ENCODE data around the gene KCNMA1. TPM values are rescaled to one million over a fixed set of nuclear protein-coding genes. Genes with fewer than 3 reads are reported as not detected.

KCNMA1 gene
- polyA plus RNA-seq, 1 donor, result 19.6 TPM

GRCh38 chr10:77296534-77297392 is 340.8 kb downstream of the KCNMA1 start:
- Histone ChIP-seq H3K36me3 (ENCODE audit: control insufficient read depth, insufficient read depth, low read length) (no peaks in the 10 kb centered on the region), H3K9me3 (ENCODE audit: control insufficient read depth, low read depth, low read length) (no peaks in the 10 kb centered on the region), H3K27me3 (ENCODE audit: control insufficient read depth, insufficient read depth, low read length) (no peaks in the 10 kb centered on the region), H3K4me1 (ENCODE audit: control insufficient read depth, insufficient read depth, low read length) (no peaks in the 10 kb centered on the region), H3K4me3 (ENCODE audit: low read length) (no peak overlapping the region), H3K27ac (ENCODE audit: low read length) (no peak overlapping the region)
- DNase-seq, result no peak
- 30% methylated on average over 2 of the region's 7 CpGs for WGBS (ENCODE audit: insufficient coverage, low lambda C conversion rate)

- Histone ChIP-seq H3K36me3 (ENCODE audit: control insufficient read depth, insufficient read depth, low read length) (no peaks in the 10 kb centered on the region), H3K27me3 (ENCODE audit: control insufficient read depth, insufficient read depth, low read length) (no peaks in the 10 kb centered on the region), H3K4me3 (ENCODE audit: low read length) (no peak overlapping the region), H3K9me3 (ENCODE audit: control insufficient read depth, low read depth, low read length) (no peaks in the 10 kb centered on the region), H3K27ac (ENCODE audit: low read length) (no peak overlapping the region), H3K4me1 (ENCODE audit: control insufficient read depth, insufficient read depth, low read length) (no peaks in the 10 kb centered on the region)
- DNase-seq, result no peak
- no CpG with 5 or more reads among the region's 7 CpGs for WGBS (ENCODE audit: insufficient coverage, low lambda C conversion rate)
Observed at GRCh38 chr10:77293773-77294172, 343.8 kb downstream of the KCNMA1 start.

DNA sequence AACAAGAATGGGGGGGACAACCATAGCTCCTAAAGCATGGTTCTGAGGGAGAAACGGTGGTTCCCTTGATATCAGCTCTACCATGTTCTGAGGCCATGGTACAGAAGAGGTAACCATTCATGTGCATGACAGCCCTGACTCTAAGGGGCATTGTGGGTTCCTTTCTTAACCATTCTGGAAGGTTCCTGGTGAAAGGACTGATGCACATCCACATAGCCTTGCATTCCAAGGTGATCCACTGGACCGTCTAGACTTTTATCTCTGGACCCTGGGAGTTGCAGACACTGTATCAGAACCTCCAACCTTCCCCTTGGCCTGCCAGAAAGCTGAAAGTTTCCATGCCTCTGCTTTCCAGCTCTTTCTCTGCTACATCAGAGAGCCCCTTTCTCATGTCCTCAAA is 344.3 kb downstream of the KCNMA1 start:
- H3K4me3 ChIP-seq (ENCODE audit: low read length), result no peak overlapping the region
- WGBS (ENCODE audit: insufficient coverage, low lambda C conversion rate), result no CpG with 5 or more reads among the region's 2 CpGs
- no peaks in the 10 kb centered on the region for H3K27me3 ChIP-seq (ENCODE audit: control insufficient read depth, insufficient read depth, low read length)
- no peaks in the 10 kb centered on the region for H3K4me1 ChIP-seq (ENCODE audit: control insufficient read depth, insufficient read depth, low read length)
- DNase-seq, result no peak
- no peak overlapping the region for H3K27ac ChIP-seq (ENCODE audit: low read length)
- no peaks in the 10 kb centered on the region for H3K36me3 ChIP-seq (ENCODE audit: control insufficient read depth, insufficient read depth, low read length)
- H3K9me3 ChIP-seq (ENCODE audit: control insufficient read depth, low read depth, low read length), result no peaks in the 10 kb centered on the region

DNA sequence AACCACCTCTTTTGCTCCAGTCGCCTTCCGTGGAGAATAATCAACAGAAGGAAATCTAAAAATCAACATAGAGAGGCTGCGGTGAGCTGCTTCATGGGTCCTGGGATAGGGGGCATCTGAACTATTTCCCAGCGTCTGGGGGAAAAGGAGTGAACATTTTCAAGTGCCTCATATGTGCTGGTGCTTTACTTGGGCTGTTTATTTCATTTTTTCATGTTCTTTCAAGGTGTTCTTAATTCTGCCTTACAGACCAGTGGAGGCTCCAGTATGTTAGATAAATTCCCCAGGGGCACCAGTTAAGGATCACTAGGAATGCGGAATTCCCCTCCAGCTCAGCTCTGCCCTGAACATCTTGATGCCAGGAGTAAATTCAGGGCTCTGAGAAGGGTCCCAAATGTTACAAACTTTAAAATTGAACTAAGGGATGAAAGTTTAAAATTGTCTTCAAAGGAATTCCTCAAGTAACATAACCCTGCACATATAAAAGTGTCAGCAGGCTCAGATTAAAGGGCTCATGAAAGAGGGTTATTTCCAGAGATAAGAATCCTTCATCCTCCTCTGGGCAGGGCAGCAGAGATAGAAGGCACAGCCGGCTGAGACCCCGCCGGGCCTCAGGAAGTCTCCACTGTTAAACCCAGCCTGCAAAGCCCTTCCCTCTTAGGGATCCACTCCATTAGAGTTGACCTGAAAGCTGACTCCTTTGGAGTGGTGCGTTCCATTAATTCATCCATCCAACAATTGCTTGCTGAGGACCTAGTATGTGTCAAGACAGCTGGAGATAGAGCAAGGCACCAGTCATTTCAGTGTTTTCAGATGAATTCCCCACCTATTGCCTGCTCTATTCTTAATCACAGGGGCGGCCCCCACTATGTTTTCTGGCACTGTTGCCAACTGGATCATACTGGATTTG is 345.8 kb downstream of the KCNMA1 start:
- peaks cover 10% of the 10 kb centered on the region for H3K4me1 ChIP-seq (ENCODE audit: control insufficient read depth, insufficient read depth, low read length)
- no peak for DNase-seq
- H3K27ac ChIP-seq (ENCODE audit: low read length), result no peak overlapping the region
- H3K27me3 ChIP-seq (ENCODE audit: control insufficient read depth, insufficient read depth, low read length), result no peaks in the 10 kb centered on the region
- H3K4me3 ChIP-seq (ENCODE audit: low read length), result no peak overlapping the region
- H3K36me3 ChIP-seq (ENCODE audit: control insufficient read depth, insufficient read depth, low read length), result no peaks in the 10 kb centered on the region
- whole genome bisulfite sequencing (ENCODE audit: insufficient coverage, low lambda C conversion rate), result 67% methylated on average over 1 of the region's 10 CpGs
- H3K9me3 ChIP-seq (ENCODE audit: control insufficient read depth, low read depth, low read length), result no peaks in the 10 kb centered on the region

DNA sequence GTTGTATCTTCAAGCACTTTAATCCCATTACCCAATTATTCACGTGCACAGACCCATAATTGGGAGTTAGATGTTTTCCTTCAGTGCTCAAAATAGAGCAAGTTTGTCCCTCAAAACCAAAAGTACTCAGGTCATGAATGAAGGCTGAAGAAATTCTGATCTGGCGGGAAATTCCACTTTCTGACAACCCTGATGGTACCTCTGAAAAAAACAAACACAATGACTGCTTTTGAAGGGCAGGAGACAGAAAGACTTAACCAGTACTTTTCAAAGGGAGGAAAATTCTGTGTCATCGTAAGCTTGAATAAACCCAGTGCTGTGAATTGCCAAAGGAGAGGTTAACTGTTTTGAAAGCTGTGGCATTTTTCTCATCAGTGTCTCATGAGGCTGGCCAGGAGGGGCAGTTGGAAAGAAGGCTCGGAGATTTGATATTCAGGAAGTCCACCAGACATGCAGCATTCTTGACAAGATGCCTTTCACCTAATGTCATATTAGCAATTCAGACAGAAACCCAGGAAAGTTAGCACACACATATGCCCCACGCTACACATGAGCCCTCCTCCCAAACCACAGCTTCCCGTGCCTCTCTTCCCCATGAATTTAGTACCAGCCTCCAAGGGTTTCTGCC is 347.0 kb downstream of the KCNMA1 start:
- WGBS (ENCODE audit: insufficient coverage, low lambda C conversion rate), result no CpG with 5 or more reads among the region's 6 CpGs
- no peaks in the 10 kb centered on the region for H3K9me3 ChIP-seq (ENCODE audit: control insufficient read depth, low read depth, low read length)
- DNase-seq, result no peak
- H3K27ac ChIP-seq (ENCODE audit: low read length), result no peak overlapping the region
- peaks cover 16% of the 10 kb centered on the region for H3K4me1 ChIP-seq (ENCODE audit: control insufficient read depth, insufficient read depth, low read length)
- H3K27me3 ChIP-seq (ENCODE audit: control insufficient read depth, insufficient read depth, low read length), result no peaks in the 10 kb centered on the region
- no peaks in the 10 kb centered on the region for H3K36me3 ChIP-seq (ENCODE audit: control insufficient read depth, insufficient read depth, low read length)
- no peak overlapping the region for H3K4me3 ChIP-seq (ENCODE audit: low read length)

- no peaks in the 10 kb centered on the region for H3K36me3 ChIP-seq (ENCODE audit: control insufficient read depth, insufficient read depth, low read length)
- no peak for DNase-seq
- no peaks in the 10 kb centered on the region for H3K9me3 ChIP-seq (ENCODE audit: control insufficient read depth, low read depth, low read length)
- no peak overlapping the region for H3K4me3 ChIP-seq (ENCODE audit: low read length)
- peaks cover 16% of the 10 kb centered on the region for H3K4me1 ChIP-seq (ENCODE audit: control insufficient read depth, insufficient read depth, low read length)
- no peak overlapping the region for H3K27ac ChIP-seq (ENCODE audit: low read length)
- 89% methylated on average over 5 of the region's 5 CpGs for WGBS (ENCODE audit: insufficient coverage, low lambda C conversion rate)
- no peaks in the 10 kb centered on the region for H3K27me3 ChIP-seq (ENCODE audit: control insufficient read depth, insufficient read depth, low read length)
Observed at GRCh38 chr10:77289790-77290189, 347.8 kb downstream of the KCNMA1 start.

GRCh38 chr10:77289027-77289501 is 348.5 kb downstream of the KCNMA1 start:
- DNase-seq, result no peak
- H3K9me3 ChIP-seq (ENCODE audit: control insufficient read depth, low read depth, low read length), result no peaks in the 10 kb centered on the region
- no peaks in the 10 kb centered on the region for H3K36me3 ChIP-seq (ENCODE audit: control insufficient read depth, insufficient read depth, low read length)
- H3K4me1 ChIP-seq (ENCODE audit: control insufficient read depth, insufficient read depth, low read length), result peaks cover 16% of the 10 kb centered on the region
- H3K27me3 ChIP-seq (ENCODE audit: control insufficient read depth, insufficient read depth, low read length), result no peaks in the 10 kb centered on the region
- no CpG with 5 or more reads among the region's 3 CpGs for WGBS (ENCODE audit: insufficient coverage, low lambda C conversion rate)
- no peak overlapping the region for H3K4me3 ChIP-seq (ENCODE audit: low read length)
- H3K27ac ChIP-seq (ENCODE audit: low read length), result no peak overlapping the region

DNA sequence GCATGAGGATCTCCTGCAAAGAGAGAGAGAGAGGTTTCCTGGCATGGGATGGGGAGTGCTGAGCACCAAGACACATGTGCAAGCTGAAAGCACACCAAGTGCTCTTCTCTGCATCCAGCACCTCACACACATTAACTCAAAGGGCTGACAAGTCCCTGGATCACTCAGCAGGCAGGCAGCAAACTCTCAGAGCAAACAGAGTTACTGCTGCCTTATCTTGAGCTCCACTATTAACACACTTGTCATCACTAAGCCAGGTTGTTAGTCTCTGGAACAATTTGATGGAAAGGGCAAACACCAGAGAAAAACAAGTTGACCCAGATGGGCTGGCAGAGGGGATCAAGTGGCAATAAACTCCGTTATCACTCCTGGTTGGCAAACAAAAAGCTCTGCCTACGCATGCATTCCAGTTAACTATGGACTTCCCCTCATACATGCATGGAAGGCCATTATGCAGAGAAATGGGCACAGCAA is 349.9 kb downstream of the KCNMA1 start:
- Histone ChIP-seq H3K36me3 (ENCODE audit: control insufficient read depth, insufficient read depth, low read length) (no peaks in the 10 kb centered on the region), H3K4me1 (ENCODE audit: control insufficient read depth, insufficient read depth, low read length) (peaks cover 16% of the 10 kb centered on the region), H3K9me3 (ENCODE audit: control insufficient read depth, low read depth, low read length) (no peaks in the 10 kb centered on the region), H3K27ac (ENCODE audit: low read length) (no peak overlapping the region), H3K27me3 (ENCODE audit: control insufficient read depth, insufficient read depth, low read length) (peaks cover 2% of the 10 kb centered on the region), H3K4me3 (ENCODE audit: low read length) (no peak overlapping the region)
- WGBS (ENCODE audit: insufficient coverage, low lambda C conversion rate), result no CpG with 5 or more reads among the region's 2 CpGs
- peak; percentile 47 to 80 for DNase-seq

- Histone ChIP-seq H3K4me3 (ENCODE audit: low read length) (no peak overlapping the region), H3K9me3 (ENCODE audit: control insufficient read depth, low read depth, low read length) (no peaks in the 10 kb centered on the region), H3K36me3 (ENCODE audit: control insufficient read depth, insufficient read depth, low read length) (no peaks in the 10 kb centered on the region), H3K4me1 (ENCODE audit: control insufficient read depth, insufficient read depth, low read length) (peaks cover 16% of the 10 kb centered on the region), H3K27ac (ENCODE audit: low read length) (no peak overlapping the region), H3K27me3 (ENCODE audit: control insufficient read depth, insufficient read depth, low read length) (peaks cover 2% of the 10 kb centered on the region)
- WGBS (ENCODE audit: insufficient coverage, low lambda C conversion rate), result no CpG with 5 or more reads among the region's 6 CpGs
- no peak for DNase-seq
Observed at GRCh38 chr10:77286531-77287508, 350.8 kb downstream of the KCNMA1 start.
